Epithelial cell of prostate (primary cell): ENCODE measurements around the gene ALOX15.
"Not testable (repeated sequence)": the region's sequence is repeated elsewhere in the genome, so short reads cannot be mapped to it uniquely, and the experiment has no call there.

ENCODE experiments used
- DNase-seq: peaks from one replicate; pipeline ENCODE4 v3.0.0-alpha.2; 2011; ENCODE audit warnings: low read depth, low spot score
- H3K27ac ChIP-seq: fragments of 450-650 bp; 2 replicates; pipeline ENCODE4 v1.5.1; 2017; ENCODE audit warnings: mild to moderate bottlenecking

ALOX15 gene

GRCh38 chr17:4623249-4623648 lies 18.2 kb downstream of the ALOX15 start:
- H3K27ac ChIP-seq = no peak overlapping the region
- peak; percentile 37 for DNase-seq

GRCh38 chr17:4622375-4622774 lies 19.1 kb downstream of the ALOX15 start:
- DNase-seq = no peak
- H3K27ac ChIP-seq = no peak overlapping the region

DNA sequence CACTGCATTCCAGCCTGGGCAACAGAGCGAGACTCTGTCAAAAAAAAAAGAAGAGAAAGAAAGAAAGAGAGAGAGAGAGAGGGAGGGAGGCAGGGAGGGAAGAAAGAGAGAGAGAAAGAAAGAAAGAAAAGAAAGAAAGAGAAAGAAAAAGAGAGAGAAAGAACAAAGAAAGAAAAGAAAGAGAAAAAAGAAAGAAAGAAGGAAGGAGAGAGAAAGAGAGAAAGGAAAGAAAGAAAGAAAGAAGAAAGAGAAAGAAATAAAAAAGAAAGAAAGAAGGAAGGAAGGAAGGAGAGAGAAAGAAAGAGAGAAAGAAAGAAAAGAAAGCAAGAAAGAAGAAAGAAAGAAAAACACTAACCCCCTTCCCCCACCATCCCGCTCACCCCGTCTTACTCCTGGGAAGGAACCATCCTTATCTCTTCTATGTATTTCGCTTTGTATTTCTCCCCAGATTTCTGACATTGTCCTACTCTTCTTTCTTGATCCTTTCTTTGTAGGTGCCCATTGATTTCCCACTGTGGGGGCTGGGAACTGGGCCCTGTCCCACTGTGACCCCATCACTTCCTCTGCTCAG lies 20.9 kb downstream of the ALOX15 start:
- DNase-seq = no peak
- no peak overlapping the region for H3K27ac ChIP-seq

GRCh38 chr17:4617590-4618351 lies 23.7 kb downstream of the ALOX15 start:
- no peak for DNase-seq
- no peak overlapping the region for H3K27ac ChIP-seq

- DNase-seq = no peak
- H3K27ac ChIP-seq = no peak overlapping the region
Observed at GRCh38 chr17:4617090-4617489, 24.4 kb downstream of the ALOX15 start.

- no peak for DNase-seq
- H3K27ac ChIP-seq = no peak overlapping the region
Observed at GRCh38 chr17:4616476-4616875, 25.0 kb downstream of the ALOX15 start.

DNA sequence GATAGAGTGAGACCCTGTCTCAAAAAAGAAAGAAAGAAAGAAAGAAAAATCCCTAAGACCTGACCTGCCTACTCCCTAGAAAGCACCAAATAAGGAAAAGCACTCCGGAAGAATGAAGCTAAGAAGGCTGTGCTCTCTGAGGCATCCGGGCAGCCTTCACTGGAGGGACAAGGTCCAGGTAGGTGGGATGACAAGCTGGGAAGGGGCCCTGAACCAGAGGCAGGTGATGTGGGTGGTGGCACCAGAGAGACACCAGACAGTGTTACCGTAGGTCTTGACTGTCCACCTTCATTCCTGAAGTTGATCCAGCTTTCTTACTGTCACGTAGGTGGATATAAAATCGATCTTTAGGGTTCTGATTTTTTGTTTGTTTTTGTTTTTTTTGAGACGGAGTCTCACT lies 30.8 kb downstream of the ALOX15 start:
- no peak overlapping the region for H3K27ac ChIP-seq
- DNase-seq = no peak

DNA sequence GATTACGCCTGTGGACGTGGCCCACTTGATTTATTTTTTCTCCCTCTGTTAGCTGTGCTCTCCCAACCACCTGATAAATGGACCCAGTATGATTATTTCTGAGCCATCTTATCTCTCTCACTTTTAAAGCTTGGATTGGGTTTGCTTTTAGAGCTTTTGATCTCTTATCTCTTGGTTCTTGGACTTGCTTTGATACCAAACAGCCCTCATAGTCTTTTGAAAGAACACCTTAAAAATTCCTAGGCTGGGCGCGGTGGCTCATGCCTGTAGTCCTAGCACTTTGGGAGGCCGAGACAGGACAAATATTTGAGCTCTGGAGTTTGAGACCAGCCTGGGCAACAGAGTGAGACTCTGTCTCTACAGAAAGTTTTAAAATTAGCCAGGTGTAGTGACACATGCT lies 31.3 kb downstream of the ALOX15 start:
- no peak overlapping the region for H3K27ac ChIP-seq
- no peak for DNase-seq

GRCh38 chr17:4609761-4610160 lies 31.7 kb downstream of the ALOX15 start:
- H3K27ac ChIP-seq = no peak overlapping the region
- DNase-seq = no peak

- DNase-seq = no peak
- no peak overlapping the region for H3K27ac ChIP-seq
Observed at GRCh38 chr17:4607773-4608187, 33.7 kb downstream of the ALOX15 start.

DNA sequence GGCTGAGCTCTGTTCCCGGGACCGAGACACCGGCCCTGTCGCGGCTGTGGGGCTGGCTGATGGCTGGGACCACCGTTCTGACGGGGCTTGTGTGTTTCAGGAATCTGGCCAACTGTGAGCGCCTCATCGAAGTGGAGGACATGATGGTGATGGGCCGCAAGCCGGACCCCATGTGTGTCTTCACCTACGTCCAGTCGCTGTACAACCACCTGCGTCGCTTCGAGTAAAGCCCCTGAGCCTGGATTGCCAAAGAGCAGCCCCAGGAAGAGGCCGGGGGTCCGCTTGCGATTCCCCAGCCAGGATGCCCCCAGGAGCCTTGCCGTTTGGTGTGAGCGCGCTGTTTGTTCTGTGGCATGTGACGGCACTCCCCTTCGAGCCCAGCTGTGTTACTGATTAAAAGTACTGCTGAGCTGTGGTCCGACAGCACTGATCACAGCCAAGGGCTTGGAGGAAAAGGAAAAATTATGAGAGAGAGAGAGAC lies 34.2 kb downstream of the ALOX15 start:
- no peak for DNase-seq
- H3K27ac ChIP-seq = no peak overlapping the region

DNA sequence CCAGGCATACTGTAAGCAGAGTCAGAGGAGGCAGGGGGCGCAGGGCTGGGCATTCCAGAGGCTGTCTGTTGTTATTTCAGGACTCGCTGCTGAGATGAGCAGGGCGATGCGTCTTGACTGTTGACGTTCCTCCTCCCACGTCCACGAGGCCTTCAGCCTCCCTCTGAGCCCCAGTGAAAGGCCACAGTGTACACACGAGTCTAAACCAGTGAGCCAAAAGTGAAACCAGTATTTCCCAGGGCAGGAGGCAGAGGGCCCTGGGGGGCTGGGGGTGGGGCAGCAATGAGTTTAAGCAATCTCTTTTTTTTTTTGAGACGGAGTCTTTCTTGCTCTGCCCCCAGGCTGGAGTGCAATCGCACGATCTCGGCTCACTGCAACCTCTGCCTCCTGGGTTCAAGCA lies 35.7 kb downstream of the ALOX15 start:
- no peak for DNase-seq
- H3K27ac ChIP-seq = no peak overlapping the region

- H3K27ac ChIP-seq, DNase-seq: not testable (repeated sequence)
Observed at GRCh38 chr17:4604736-4605135, 36.7 kb downstream of the ALOX15 start.

DNA sequence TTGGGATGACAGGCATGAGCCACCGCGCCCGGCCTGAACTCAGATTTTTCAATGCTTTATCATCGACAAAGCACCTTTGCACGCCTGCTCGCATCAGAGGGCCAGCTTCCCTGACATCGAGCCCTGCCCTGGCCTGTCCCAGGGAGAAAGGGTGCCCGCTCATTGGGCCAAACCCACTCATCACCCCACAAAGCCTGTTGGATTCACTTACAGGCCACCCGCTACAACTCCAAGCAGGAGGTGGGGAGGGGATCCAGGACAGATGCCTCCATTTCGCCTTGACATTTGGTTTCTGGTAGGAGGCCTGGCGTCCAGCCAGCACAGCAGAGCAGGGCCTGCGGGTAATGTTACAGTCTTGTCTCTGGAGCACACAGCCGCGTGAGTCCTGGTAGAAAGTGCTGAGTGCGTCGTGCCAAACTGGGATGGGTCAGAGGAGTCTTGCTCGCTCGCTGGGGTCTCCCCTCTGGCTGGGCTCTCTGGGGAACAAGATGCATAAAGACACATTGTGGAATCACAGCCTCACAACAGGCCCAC lies 37.3 kb downstream of the ALOX15 start:
- DNase-seq = no peak
- no peak overlapping the region for H3K27ac ChIP-seq

- no peak for DNase-seq
- no peak overlapping the region for H3K27ac ChIP-seq
Observed at GRCh38 chr17:4602041-4602440, 39.4 kb downstream of the ALOX15 start.

DNA sequence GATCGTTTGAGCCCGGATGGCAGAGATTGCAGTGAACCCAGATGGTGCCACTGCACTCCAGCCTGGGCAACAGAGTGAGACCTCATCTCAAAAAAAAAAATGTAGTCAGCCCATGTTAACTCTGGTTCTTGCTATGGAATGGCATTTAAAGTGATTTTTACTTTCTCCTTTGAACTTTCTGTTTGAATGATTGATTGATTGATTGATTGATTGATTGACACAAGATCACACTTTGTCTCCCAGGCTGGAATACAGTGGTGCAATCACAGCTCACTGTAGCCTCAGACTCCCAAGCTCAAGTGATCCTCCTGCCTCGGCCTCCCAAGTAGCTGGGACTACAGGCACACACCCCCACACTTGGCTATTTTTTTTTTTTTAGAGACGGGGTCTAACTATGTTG lies 40.2 kb downstream of the ALOX15 start:
- DNase-seq = no peak

GRCh38 chr17:4600563-4600962 lies 40.9 kb downstream of the ALOX15 start:
- no peak overlapping the region for H3K27ac ChIP-seq
- no peak for DNase-seq

More for the DNA sequence above, 40.2 kb downstream of the ALOX15 start:
- no peak overlapping the region for H3K27ac ChIP-seq

DNA sequence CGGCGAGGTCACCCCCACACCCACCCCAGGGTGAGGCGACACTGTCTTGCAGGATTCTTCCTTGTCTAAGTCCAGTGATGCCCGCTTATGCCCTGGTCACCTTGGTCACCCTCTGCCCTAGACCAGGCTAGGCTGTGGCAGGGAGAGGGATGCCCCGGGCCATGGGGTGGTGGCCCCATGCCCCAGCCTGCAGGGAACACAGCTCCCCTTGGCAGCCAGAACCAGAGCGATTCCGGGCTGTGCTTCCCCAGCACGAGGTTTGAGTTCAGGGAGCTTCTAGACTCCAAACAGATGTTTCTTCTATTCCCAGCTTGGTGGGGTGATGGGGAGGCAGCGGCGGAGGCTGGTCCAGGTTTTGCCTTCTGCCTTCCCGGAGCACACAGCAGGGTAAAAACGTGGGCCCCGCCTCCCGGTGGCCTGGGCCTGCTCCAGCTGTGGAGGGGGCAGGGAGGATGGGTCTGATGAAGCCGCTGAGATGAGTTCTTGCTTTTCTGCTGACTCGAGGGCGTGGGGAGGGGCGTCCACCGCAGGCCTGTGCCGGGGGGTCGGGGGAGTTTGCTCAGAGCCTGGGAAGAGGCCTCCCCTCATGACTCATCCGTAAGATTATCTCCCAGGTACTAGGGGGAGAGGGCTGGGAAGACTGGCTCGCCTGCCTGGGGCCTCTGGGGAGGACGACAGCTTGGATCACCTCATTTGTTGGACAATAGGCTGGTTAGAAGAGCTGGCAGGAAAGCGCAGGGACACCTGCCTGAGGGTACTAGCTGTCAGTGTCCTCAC lies 41.8 kb downstream of the ALOX15 start:
- DNase-seq = no peak
- H3K27ac ChIP-seq = no peak overlapping the region

- H3K27ac ChIP-seq = no peak overlapping the region
- no peak for DNase-seq
Observed at GRCh38 chr17:4598776-4599504, 42.5 kb downstream of the ALOX15 start.

DNA sequence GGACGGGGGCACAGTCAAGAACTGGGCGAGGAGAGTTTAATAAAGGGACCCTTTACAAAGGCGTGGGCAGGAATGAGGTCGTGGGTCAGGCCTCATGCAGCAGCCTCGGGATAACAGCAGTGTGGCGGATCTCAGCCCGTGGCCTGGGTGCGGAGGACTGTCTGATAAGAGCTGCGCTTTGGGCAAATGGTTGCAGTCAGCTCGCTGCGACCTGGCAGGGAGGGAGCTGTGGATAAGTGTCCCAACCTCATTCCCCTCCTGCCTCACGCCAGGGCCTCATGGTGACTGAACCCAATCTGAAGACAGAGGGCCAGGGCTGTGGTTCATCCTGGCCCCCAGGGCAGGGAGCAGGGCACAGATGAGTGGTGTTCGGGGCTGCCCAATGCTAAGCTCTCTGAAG lies 43.5 kb downstream of the ALOX15 start:
- no peak for DNase-seq
- no peak overlapping the region for H3K27ac ChIP-seq
